Endometrium (tissue), 2 donors: ENCODE data around the gene TANGO6.
"Not testable (repeated sequence)": the region's sequence is repeated elsewhere in the genome, so short reads cannot be mapped to it uniquely, and the experiment has no call there.

ENCODE experiments used
- FAIRE-seq: peaks from 2 replicates; lab custom pipeline; 2012; peaks lifted over from hg19 to GRCh38; lab: Jason Lieb, UNC
- donor health status: control.
- donor health status: control.

The TANGO6 gene

DNA sequence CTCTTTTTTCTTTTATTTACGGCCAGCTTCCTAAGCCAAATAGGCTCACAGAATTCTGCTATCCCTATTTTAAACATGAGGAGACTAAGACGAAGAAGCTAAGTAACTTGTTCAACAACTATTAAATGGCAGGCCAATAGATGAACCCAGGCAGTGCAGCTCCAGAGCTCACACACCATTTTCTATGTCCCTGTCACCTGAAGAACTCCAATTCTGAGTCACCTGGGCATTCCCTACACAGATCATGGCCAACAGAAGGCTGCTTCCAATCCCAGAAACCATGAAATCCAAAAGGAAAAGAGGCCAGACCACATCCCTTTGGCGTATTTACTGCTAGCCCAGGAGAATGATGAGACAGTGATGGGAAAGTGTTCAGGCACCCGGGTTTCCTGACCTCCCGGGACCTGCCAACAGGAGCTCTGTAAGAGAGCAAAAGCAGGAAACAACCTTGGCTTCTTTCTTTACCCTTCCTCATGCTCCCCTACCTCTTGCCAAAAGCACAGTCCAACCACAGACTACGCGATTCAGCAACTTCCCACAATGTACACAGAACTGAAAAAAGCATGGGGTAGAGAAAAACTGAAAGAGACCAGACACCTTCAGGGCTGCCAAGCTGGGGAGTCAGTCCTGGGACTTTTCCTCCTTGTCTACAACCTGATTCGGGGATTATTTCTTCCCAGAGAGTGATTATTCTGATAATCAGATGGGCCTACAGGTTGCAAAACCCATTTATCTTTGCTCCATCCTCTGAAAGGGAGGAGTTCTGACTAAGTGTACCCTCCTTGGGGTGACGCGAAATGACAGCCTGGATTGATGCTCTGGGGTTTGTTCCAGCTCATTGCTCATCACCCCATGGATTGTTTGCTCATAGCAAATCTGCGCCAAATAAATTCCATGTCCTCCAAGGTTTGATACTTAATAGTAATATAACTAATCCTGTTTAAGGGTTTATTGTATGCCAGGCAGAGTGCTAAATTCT, 214.4 kb downstream of the TANGO6 start:
- FAIRE-seq, result no peak

DNA sequence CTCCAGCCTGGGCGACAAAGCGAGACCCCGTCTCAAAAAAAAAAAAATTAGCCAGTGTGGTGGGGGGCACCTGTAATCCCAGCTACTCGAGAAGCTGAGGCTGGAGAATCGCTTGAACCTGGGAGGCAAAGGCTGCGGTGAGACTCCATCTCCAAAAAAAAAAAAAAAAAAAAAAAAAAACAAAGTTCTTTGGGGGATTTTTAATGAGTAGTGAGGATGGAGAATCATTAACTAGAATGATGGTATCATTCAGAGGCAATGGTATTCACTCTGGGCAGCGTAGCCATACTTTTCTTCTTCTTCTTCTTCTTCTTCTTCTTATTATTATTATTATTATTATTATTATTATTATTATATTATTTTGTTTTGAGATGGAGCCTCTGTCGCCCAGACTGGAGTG, 220.2 kb downstream of the TANGO6 start:
- FAIRE-seq, result not testable (repeated sequence)

DNA sequence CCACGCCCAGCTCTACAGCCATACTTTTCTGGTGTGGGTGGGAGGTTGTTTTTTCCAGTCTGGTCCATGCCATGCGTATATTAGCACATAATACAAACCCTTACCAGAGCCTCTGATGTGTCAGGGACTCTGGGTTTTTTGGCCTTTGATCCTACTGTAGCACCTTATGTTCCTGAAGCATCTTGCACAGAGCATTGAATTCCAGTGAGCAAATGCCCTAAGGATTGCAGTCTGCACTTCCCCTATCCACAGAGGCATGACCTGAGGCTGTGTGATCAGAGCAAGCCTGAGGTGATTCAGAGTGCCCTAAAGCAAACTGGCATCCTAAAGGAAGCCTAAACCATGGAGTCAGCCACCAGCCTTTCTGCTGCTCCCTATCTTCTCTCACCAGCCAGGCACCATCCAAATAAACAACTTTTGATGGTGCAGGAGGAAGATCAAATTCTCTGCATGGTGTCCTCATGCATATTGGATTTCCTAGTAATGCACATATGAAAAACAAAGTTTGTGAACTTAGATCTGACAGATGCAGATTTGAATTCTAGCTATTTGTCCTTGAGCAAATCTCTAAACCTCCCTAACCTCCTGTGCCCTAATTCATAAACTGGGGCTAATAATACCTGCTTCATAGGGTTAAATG, 220.9 kb downstream of the TANGO6 start:
- no peak for FAIRE-seq

DNA sequence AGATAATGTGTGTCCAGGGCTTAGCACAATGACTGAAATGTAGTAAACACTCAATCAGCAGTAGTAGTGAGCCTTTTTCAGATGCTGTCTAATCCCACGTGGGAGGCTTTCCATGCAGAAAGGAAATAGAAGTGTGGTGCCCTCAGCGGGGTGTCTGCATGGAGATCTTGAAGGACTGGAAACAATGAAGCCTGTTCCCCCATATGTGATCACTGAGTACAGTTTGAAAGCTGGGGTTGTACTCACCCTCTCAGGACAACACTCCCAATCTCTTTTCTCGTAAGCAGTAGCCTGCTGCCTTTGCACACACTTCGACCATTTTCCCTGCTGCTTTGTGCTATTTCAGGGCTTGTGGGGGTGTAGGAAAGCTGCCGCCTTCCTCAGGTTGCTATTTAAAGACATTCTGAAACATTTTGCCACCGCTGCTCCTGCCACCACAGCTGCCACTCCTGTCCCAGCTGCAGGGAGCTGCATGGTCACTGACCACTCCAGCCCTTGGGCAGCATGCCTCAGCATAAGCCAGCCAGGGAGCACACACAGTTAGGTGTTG, 221.5 kb downstream of the TANGO6 start:
- FAIRE-seq, result no peak

DNA sequence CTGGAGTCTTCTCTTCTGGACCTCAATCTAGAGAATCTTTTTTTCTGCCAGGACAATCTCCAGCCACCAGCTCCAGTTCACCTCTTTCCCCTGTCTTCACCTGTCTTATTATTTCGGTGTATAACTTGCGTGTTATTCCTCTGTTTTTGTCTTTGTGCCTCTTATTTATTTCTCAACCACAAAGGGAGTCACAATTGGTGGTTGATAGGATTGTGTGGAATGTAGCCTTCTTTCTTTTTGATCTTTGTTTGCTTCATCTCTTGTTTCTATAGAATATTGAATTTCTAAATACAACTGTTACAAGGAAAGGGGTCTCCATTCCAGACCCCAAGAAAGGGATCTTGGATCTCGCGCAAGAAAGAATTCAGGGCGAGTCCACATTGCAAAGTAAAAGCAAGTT, 226.2 kb downstream of the TANGO6 start:
- FAIRE-seq, result no peak

DNA sequence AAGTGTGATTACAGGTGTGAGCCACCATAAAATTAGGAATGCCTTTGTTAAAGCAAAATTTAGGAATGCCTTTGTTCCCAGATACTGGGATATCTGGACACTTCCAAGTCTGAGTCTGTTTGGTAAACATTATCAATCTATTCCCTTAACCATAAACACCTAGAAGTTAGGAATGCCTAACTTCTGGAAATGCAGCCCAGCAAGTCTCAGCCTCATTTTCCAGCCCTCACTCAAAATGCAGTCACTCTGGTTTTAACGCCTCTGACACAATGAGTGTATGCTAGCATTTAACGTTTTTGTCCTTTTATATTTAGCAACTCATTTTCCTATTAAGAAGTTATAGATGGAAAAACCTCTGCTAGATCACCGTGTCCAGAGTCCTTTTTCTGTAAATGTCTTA, 227.7 kb downstream of the TANGO6 start:
- FAIRE-seq, result no peak

DNA sequence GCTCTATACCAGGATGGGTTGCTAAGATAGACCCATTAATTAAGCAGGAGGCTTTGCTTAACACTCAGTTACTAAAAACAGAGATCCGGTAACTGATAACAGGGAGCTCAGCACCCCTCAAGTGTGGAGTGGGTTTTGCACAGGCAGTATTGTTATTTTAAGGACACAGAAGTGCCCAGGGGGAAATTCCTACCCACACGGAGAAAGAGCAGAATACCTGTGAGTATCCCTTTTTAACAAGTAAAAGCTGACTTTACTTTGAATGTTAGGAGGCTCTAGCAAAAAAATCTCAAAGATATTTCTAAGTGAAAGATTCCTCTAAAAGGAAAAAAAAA, 229.3 kb downstream of the TANGO6 start:
- no peak for FAIRE-seq

DNA sequence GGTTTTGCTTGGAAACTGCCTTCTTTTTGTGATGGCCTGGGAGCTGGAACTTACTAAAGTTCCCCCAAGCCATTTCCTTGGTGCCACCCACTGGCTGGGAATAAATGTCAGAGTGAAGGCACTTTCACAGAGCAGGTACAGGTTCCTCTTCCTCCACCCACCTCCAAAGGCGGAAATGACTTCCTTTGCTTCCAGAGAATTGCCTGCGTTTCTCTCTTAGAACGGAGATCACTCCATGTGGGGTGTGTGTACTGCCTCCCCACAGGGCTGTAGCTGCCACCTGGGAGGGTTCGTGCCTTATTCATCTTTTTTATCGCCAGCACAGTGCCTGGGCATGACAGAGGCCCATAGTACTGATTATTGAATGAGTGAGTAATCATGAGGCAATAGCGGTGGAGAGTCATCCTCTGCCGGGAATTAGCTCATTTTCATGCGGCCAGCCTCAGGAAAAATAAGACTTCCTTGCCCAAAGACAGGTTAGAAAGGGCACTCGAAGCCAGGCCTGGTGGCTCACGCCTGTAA, 229.9 kb downstream of the TANGO6 start:
- no peak for FAIRE-seq

DNA sequence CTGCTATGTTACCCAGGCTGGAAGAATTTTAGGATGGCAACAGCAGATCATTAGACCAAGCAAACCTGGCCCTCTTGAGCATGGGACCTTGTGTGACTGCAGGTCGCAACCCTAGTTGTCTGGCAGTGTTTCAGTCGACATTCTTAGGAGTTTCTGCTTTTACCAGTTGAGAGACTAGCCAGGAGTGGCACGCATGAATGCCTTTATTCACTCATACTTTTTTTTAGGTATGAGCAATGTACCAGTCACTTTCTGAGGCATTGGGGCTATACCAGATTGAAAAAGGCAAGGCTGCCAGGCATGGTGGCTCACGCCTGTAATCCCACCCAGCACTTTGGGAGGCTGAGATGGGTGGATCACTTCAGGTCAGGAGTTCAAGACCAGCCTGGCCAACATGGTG, 233.9 kb downstream of the TANGO6 start:
- FAIRE-seq, result no peak

DNA sequence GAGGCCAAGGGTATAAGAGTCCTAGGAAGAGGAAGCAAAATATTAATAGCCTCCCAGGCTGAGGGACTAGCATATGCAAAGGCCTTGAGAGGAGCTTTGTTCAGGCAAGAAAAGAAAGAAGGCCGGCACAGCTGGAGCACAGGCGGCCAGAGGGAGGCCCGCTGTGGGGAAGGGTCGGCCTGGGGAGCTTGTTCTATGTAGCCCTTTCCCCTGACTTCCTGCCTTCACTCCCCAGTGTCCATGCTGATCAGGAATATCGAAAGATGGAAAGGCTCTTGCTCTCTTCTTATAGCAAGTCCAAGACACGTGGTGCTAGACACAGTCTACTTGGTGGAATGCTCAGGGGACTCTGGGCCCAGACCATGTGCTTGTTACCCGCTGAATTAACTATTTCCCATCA, 234.7 kb downstream of the TANGO6 start:
- FAIRE-seq, result no peak

DNA sequence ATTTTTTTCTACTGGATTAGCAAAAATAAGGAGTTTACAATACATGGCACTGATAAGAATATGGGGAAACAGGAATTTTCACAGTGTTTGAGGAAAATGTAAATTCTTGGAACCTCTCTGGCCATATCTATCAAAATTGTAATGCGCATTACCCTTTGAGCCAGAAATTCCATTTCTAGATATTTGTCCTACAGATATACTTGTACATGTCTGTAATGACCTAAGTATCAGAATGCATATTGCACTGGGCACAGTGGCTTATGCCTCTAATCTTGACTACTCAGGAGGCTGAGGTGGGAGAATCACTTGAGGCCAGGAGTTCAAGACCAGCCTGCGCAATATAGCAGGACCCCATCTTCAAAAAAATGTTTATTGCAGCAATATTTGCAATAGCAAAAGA, 236.4 kb downstream of the TANGO6 start:
- no peak for FAIRE-seq

DNA sequence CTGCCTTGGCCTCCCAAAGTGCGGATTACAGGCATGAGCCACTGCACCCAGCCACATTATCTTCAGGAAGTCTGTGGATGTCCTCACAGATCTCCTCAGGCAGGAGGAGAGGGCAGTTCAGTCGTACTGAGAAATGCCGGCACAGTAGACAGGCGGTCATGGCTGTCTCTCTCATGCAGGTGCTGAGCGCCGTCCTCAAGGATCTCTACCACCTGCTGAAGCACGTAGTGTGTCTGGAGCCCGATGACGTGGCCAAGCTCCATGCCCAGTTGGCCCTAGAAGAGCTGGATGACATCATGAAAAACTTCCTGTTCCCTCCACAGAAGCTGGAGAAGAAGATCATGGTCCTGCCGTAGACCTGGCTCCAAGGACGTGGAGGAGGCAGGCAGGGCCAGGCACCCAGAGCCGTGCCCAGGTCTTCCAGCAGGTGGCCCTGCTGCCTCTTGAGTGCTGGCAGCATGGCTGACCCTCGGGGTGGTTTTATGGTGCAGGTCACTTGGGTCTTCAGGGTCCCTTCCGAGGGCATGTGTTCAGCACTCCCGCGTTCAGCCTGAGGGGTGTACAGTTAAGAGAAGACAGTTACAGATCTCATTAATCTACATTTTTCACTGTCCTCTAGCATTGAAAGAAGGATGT, 240.1 kb downstream of the TANGO6 start:
- FAIRE-seq, result no peak

DNA sequence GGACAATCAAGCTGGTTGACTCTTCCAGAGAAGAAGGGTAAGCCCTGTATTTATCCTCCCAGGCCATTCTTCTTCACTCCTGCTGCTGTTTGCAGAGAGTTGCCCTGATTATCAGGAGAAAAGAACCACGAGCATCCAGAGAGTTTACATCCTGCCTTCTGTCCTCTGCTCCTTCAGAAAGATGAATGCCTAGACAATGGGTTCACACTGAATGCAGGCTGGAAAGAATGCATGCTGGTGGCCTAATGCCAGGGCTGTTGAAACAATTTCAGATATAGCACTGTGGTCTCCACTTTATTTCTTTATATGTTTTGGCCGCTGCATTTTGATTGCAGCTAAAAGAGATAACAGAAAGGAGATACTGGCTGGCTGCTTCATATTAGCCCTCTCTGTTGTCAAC, 241.0 kb downstream of the TANGO6 start:
- FAIRE-seq, result no peak

DNA sequence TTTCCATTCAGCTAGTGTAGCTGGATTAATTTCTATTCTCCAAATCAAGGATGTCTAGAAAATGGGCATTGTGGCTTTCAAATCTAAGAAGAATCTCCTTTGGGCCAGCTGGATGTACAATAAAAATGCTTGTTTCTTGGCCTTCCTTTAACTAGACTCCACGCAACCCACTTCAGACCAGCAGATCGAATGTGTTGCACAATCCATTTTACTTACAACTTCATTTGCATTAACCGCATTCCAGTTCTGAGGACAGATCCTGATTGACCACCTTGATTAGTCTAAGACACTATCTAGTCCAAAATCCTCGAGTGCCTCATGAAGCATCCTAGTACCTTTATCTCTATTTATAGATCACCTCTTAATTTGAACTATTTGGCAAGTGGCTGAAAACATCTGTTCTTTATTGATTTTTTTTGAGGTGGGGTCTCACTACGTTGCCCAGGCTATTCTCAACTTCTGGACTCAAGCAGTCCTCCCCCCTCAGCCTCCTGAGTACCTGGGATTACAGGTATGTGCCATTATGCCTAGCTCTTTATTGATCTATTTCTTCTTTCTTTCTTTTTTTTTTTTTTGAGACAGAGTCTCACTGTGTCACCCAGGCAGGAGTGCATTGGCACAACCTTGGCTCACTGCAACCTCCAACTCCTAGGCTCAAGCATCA, 241.8 kb downstream of the TANGO6 start:
- FAIRE-seq, result no peak

DNA sequence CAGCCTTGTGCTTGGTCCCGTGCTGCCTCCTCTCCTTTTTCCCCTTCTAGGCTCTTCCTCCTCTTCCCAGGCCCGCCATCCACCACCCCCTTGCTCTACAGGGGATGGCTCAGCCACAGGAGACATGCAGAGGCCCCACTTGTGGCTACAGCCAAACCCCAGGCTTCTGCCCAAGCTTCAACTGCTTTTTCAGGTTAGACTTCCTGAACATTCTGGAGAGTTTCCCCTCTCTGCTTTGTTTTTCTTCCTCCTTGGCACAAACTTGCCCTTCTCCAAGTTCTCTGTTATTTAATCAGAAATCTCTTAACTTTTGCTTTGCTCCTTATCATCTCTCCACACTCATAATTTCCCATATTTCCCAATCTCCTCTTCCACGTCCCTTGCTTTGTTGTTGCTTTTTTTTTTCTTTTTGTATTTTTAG, 243.8 kb downstream of the TANGO6 start:
- no peak for FAIRE-seq

DNA sequence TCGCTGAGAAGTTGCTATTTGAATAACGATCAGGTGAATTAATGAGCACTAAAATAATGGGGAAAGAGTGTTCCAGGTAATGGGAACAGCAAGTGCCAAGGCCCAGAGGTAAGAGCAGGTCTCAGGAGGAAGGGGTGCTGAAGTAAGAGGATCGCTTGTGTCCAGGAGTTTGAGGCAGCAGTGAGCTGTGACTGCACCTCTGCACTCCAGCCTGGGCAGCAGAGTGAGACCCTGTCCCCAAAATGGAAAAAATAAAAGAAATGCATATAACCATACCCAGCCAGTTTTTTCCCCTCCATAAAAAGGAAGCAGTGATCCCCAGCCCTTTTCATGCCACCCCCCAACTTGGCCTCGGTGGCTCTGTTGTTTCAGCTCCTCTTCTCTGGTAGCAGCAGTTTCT, 245.4 kb downstream of the TANGO6 start:
- FAIRE-seq, result no peak

DNA sequence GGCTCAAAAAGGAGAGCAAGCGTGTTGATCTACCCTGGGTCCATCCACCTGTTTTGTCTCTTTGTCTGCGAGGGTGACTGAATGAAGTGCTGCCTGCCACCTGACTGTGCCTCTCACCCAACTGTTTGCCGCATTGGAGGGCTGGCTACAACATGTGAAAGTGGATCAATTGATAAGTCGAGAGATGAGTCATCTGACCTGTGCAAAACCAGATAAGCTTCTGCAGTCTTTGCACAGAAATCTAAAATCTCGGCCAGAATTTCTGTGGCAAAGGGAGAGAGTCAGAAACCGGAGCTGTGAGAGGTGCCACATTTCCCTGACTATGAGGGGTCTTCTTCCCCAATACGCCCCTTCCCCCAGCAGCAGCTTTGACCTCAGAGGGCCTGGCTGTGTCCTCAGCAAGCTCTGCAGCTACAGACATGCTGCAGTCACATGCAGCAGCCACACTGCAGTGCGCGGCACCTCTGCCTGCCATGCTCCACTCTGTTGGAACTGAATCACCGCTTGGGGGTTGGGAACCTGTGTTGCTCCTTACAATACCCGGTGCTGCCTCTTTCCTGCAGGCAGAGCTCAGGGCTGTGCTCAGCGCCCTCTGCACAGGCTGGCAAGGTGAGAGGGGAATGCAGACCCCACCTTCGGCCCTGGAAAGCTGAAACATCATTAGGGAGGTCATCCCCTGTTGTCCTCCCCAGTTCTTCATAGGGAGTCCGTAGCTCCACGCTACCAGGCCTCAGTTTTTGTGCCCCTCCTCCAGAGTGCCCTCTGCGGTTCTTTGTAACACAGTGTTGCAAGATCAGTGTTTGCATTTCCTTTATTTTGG, 246.0 kb downstream of the TANGO6 start:
- no peak for FAIRE-seq

DNA sequence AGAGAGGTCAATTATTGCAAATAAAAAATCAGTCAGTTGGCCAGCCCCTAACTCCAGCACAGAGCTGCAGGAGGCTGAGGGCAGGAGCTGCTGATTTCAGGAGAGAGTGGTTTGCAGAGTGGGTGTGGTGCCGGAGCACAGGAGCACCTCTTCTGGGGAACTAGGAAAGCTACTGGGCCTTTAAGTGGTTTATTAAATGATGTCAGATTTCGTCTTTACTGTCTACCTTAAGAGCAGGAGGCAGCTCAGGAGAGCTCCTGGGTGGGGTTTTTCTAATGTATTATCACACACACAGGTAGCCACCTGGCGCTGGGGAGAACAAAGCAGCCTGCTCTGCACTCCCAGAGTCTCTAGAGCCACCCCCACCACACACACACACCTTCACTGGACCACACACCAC, 250.6 kb downstream of the TANGO6 start:
- no peak for FAIRE-seq

DNA sequence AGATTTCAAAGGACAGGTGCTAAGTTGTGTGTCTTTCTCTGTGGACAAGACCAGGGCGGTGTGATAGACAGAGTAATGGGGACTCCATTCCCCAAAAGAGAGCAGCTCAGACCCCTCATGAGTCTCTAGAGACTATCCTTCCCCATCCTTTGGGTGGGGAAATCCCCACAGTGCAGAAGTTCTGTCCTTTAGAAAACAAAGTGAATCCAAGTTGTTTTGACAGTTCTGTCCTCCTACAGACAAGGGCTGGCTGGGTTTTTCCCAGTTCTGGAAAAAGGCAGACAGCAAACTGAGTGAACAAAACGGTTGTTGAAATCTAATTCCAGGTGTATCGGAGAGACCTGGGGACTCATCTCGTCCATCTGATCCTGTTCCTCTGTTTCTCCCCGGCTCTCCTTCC, 251.2 kb downstream of the TANGO6 start:
- no peak for FAIRE-seq

DNA sequence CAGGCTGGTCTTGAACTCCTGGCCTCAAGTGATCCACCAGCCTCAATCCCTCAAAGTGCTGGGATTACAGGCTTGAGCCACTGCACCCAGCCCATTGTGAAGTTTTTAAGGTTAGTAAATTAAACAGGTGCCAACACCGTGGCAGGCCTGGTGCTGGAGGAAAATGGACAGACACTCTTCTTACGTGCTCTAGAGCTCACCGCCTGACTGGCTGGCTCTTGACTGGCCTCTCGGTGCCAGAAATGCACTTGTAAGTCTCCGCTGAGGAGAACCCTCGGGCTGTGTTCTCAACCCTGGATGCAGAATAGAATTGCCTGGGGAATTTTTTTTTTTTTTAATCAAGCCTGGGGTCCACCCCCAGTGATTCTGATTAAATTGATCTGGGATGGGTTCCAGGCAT, 251.9 kb downstream of the TANGO6 start:
- FAIRE-seq, result no peak

DNA sequence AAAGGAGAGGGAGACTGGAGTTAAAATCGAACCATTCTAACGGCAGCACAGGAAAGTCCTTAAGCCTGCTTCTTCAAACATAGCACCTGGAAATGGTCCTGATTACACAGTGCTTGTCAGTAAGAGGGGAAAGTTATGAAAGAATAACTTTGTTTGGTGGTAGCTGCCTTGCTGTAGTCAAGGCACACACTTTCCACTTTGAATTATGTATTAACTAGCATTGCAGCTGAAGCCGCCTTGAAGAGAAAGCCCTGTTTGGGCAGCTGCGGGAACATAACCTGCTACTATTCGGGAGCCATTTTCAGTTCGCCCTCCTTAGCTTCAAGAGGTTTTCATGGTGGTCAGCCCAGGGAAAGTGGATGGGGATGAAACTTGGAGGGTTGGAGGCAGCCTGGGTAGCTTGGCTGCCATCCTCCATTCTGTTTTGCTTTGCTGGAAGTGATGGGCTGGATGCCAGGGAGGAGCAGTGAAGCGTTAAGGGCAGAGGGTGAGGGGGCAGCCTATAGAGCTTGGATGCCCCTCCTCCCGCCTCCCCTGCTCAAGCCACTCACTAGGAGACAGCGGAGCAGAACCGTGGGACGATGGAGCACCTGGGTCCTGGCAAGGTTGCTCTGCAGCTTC, 256.9 kb downstream of the TANGO6 start:
- no peak for FAIRE-seq
